Kidney (tissue), 22 donors: ENCODE measurements around the gene ENPP6. TPM values are rescaled to one million over a fixed set of nuclear protein-coding genes. Genes with fewer than 3 reads are reported as not detected.

Experiments
- DNase-seq, 5 donors: peaks; one replicate each; pipeline ENCODE4 v3.0.0-alpha.2; 2013 to 2020
- FAIRE-seq: peaks from 2 replicates; lab custom pipeline; 2012; peaks lifted over from hg19 to GRCh38; lab: Jason Lieb, UNC
- H3K27ac ChIP-seq, 2 donors: one replicate each; pipeline ENCODE4 v1.7.0; 2013; ENCODE audit warnings: low read depth in 2 of 2, low read length in 2 of 2, inconsistent platforms in 1 of 2
- H3K27me3 ChIP-seq: one replicate; pipeline ENCODE4 v1.7.1; 2013; ENCODE audit warnings: low read length, inconsistent platforms; ENCODE audit not compliant: control insufficient read depth, insufficient read depth
- H3K36me3 ChIP-seq, 3 donors: one replicate each; pipeline versions ENCODE4 v1.7.0 to v1.7.1; 2013; ENCODE audit warnings: low read length in 3 of 3, control low read depth in 1 of 3, inconsistent platforms in 1 of 3; ENCODE audit not compliant: insufficient read depth in 3 of 3, control insufficient read depth in 2 of 3
- H3K4me1 ChIP-seq, 3 donors: one replicate each; pipeline versions ENCODE4 v1.7.0 to v1.7.1; 2013; ENCODE audit warnings: low read length in 3 of 3, inconsistent platforms in 1 of 3, low read depth in 1 of 3; ENCODE audit not compliant: control insufficient read depth in 2 of 3, insufficient read depth in 2 of 3
- H3K4me3 ChIP-seq, 3 donors: one replicate each; pipeline versions ENCODE4 v1.7.0 to v1.8.1; 2013; ENCODE audit warnings: low read length in 3 of 3, control low read depth in 1 of 3, inconsistent platforms in 1 of 3
- H3K9ac ChIP-seq, 3 donors: one replicate each; pipeline versions ENCODE4 v1.7.0 to v1.7.1; 2013; ENCODE audit warnings: low read length in 3 of 3, control low read depth in 1 of 3, inconsistent platforms in 1 of 3
- H3K9me3 ChIP-seq, 3 donors: one replicate each; pipeline versions ENCODE4 v1.7.0 to v1.7.1; 2013; ENCODE audit warnings: low read length in 3 of 3, control low read depth in 1 of 3, inconsistent platforms in 1 of 3; ENCODE audit not compliant: control insufficient read depth in 2 of 3, insufficient read depth in 1 of 3
- intact Hi-C: fragments of 100-400 bp; cut with DNase I; formaldehyde crosslinking; loops from one replicate; pipeline ENCODE4 v1.11.1; 2022
- long read RNA-seq, 10 donors: library from polyadenylated mRNA in 1 of 10; unstranded in 1 of 10; transcript quantifications; one replicate each; pipeline ENCODE4 v2.0.0 and lab custom pipeline, GENCODE V29; 2021 to 2026
- polyA plus RNA-seq: library from polyadenylated mRNA; stranded (reverse); fragments of 350-450 nt; fragmentation: Illumina TruSeq; extraction: RNeasy Lipid Tissue Mini Kit (QIAGEN cat#74804); gene quantifications from one replicate; pipeline ENCODE4 v1.2.3, GENCODE V29; 2014; ENCODE audit warnings: low read depth, low replicate concordance; ENCODE audit not compliant: insufficient read depth
- total RNA-seq: library from RNA; stranded (reverse); fragmentation: NEBNext Ultra II Directional; extraction: Animal tissue kit (Norgen Biotek cat#: 25700); gene quantifications from one replicate; pipeline ENCODE4 v1.2.1, GENCODE V29; 2021
- TF ChIP-seq, protein P1 (sequence below): IDR thresholded peaks from 3 replicates; pipeline ENCODE4 v1.5.1; 2012; ENCODE audit warnings: mild to moderate bottlenecking, moderate library complexity, borderline replicate concordance; ENCODE audit not compliant: insufficient read depth; ENCODE audit errors: extremely low read depth
- donor health status: control.
- donor health status: control.
- donor health status: control.
- donor health status: control.
- donor health status: control.
- donor health status: DM: yes; HTN: yes; CAD: no.
- donor health status: Normal renal cell carcinoma (clear cell type).

Gene ENPP6
- 0.91 TPM for total RNA-seq
- 7.2 TPM for polyA plus RNA-seq
- long read RNA-seq, donor 1: 0 reads
- long read RNA-seq, donor 2, partial matches to known transcripts: 0 of 3 reads
- long read RNA-seq, donor 2, other reads (novel, unspliced or antisense): 0 of 3 reads
- long read RNA-seq, donor 3, transcript ENPP6-201 (8 exons, 3,936 nt): major isoform, 5 of 5 reads
- long read RNA-seq, donor 3, partial matches to known transcripts: 0 of 5 reads
- long read RNA-seq, donor 3, other reads (novel, unspliced or antisense): 0 of 5 reads
- long read RNA-seq, donor 4, partial matches to known transcripts: 0 of 1 reads
- long read RNA-seq, donor 4, other reads (novel, unspliced or antisense): 0 of 1 reads
- long read RNA-seq, donor 5: 0 reads
- long read RNA-seq, donor 6, partial matches to known transcripts: 0 of 2 reads
- long read RNA-seq, donor 6, other reads (novel, unspliced or antisense): 0 of 2 reads
- long read RNA-seq, donor 7: 0 reads
- long read RNA-seq, donor 8: 0 reads
- long read RNA-seq, donor 9, partial matches to known transcripts: 0 of 2 reads
- long read RNA-seq, donor 9, other reads (novel, unspliced or antisense): 0 of 2 reads
- long read RNA-seq, donor 10, partial matches to known transcripts: 0 of 2 reads
- long read RNA-seq, donor 10, other reads (novel, unspliced or antisense): 0 of 2 reads

DNA sequence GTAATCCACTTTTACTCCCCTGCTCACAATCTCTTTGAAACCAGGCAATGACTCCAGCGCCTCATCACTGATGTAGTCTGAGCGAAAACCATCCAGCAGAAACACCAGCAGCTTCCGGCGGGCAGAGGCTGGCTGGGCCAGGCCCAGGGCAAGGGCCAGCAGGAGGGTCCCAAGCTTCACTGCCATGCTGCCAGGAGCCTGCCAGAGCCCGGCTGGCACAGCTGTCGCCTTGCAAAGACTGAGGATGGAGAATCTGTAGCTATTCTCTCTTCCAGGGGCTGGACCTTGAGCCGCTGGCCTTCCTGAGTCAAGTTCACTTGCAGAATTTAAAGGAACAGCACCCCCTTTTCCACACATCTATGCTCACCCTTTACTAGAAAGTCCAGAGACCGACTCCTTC, at the start of gene ENPP6:
Gene ENPP6, minus strand, starts transcription at position 240 of the 400 bp plus-strand sequence. Its CDS starts 54 bp downstream, at position 186.
- H3K9ac ChIP-seq: peak within 1 kb of the TSS in 1 of 3 donors; percentile 59
- H3K27me3 ChIP-seq: no peaks in the 10 kb centered on the region
- no peaks in the 10 kb centered on the region for H3K4me1 ChIP-seq
- TF ChIP-seq, protein P1, sequence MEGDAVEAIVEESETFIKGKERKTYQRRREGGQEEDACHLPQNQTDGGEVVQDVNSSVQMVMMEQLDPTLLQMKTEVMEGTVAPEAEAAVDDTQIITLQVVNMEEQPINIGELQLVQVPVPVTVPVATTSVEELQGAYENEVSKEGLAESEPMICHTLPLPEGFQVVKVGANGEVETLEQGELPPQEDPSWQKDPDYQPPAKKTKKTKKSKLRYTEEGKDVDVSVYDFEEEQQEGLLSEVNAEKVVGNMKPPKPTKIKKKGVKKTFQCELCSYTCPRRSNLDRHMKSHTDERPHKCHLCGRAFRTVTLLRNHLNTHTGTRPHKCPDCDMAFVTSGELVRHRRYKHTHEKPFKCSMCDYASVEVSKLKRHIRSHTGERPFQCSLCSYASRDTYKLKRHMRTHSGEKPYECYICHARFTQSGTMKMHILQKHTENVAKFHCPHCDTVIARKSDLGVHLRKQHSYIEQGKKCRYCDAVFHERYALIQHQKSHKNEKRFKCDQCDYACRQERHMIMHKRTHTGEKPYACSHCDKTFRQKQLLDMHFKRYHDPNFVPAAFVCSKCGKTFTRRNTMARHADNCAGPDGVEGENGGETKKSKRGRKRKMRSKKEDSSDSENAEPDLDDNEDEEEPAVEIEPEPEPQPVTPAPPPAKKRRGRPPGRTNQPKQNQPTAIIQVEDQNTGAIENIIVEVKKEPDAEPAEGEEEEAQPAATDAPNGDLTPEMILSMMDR: no peak
- FAIRE-seq (no peak), DNase-seq (no peak)
- H3K27ac ChIP-seq: peak within 1 kb of the TSS in 1 of 2 donors; percentile 53
- no peaks in the 10 kb centered on the region for H3K36me3 ChIP-seq
- peak within 1 kb of the TSS in 2 of 3 donors; percentile 65 to 67 for H3K4me3 ChIP-seq
- H3K9me3 ChIP-seq: no peaks in the 10 kb centered on the region
- intact Hi-C loops: no loop called here

DNA sequence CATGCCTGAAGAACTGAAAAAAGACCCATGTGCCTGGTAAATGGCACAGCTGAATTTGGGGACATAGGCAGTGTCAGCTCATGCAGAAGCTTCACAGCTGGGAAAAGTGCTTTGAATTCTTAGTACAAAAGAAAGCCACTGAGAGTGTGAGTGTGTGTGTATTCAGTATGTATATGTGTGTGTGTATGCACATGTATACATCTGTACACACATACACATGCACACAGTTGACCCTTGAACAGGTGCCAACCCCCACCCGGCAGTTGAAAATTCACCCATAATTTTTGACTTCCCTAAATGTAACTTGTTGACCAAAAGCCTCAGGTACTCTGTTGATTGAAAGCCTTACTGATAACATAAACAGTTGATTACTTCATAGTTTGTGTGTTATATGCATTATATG, 49.5 kb upstream of the ENPP6 start:
- FAIRE-seq (no peak), DNase-seq (no peak)
- no peaks in the 10 kb centered on the region for H3K9me3 ChIP-seq
- no peaks in the 10 kb centered on the region for H3K27me3 ChIP-seq
- H3K27ac ChIP-seq: no peak overlapping the region
- no peak overlapping the region for H3K9ac ChIP-seq
- no peak overlapping the region for H3K4me3 ChIP-seq
- H3K36me3 ChIP-seq: no peaks in the 10 kb centered on the region
- no peaks in the 10 kb centered on the region for H3K4me1 ChIP-seq
- intact Hi-C loops: no loop called here
- TF ChIP-seq, protein P1: no peak

DNA sequence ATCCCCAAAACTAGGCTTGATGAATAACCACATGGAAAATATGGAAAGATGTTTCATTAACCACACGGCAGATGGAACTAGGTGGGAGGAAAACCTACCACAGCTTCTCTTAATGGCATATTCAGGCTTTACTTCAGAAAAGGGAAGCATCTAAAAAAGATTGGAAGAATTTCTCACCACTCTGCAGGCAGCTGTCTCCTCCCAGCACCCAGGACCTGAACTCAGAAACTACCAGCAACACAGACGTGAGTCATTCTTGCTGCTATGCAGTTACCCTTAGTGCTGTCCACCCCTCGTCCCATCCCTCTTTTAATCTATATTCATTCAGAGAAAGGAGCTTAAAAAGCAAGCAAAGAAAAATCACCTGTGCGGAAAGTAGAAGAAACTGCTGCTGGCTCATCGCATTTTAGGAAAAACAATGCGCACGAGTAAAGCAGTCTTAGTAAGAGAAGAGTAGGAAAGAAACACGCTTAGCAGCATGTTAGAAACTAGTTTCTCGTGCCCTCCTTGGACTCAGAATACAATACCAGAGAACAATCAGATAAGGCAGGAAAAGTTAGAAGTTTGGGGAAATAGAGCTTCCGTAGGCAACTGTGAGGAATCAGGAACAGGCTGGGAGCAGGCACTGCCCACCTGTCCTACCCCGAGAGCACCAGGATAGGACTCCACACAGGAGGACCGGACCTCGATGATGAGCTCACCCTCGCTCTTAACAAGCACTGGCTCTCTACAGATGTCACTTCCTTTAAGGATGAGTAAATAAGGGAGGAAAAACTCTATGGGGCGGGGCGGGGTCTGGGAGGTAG, 48.1 kb upstream of the ENPP6 start:
- Histone ChIP-seq H3K9ac (no peak overlapping the region), H3K36me3 (no peaks in the 10 kb centered on the region), H3K4me1 (no peaks in the 10 kb centered on the region), H3K27me3 (no peaks in the 10 kb centered on the region), H3K9me3 (no peaks in the 10 kb centered on the region), H3K27ac (no peak overlapping the region), H3K4me3 (peak overlapping the region in 1 of 3 donors; percentile 37)
- DNase-seq: no peak
- intact Hi-C loops: no loop called here
- FAIRE-seq: no peak
- TF ChIP-seq, protein P1: no peak
